BE2C (cell line): ENCODE data around the gene RELT.

ENCODE experiments used
- DNase-seq: peaks from one replicate; pipeline ENCODE4 v3.0.0-alpha.2; 2020
- H3K27me3 ChIP-seq: fragments of 250-450 bp; sonication (Bioruptor Pico); 2 replicates; pipeline ENCODE4 v1.5.1; 2020; ENCODE audit warnings: mild to moderate bottlenecking
- H3K36me3 ChIP-seq: fragments of 250-450 bp; sonication (Bioruptor Pico); 2 replicates; pipeline ENCODE4 v1.5.1; 2020; ENCODE audit warnings: mild to moderate bottlenecking
- H3K4me1 ChIP-seq: fragments of 250-450 bp; sonication (Bioruptor Pico); 2 replicates; pipeline ENCODE4 v1.5.1; 2020
- H3K4me3 ChIP-seq: 2 replicates; pipeline ENCODE4 v1.5.1; 2011; ENCODE audit warnings: low read depth, low read length
- H3K9me3 ChIP-seq: fragments of 250-450 bp; sonication (Bioruptor Pico); 2 replicates; pipeline ENCODE4 v1.5.1; 2020
- TF ChIP-seq, protein P1 (sequence below): IDR thresholded peaks from 2 replicates; pipeline ENCODE4 v1.5.1; 2012; ENCODE audit warnings: mild to moderate bottlenecking, low read depth, low read length

The RELT gene

DNA sequence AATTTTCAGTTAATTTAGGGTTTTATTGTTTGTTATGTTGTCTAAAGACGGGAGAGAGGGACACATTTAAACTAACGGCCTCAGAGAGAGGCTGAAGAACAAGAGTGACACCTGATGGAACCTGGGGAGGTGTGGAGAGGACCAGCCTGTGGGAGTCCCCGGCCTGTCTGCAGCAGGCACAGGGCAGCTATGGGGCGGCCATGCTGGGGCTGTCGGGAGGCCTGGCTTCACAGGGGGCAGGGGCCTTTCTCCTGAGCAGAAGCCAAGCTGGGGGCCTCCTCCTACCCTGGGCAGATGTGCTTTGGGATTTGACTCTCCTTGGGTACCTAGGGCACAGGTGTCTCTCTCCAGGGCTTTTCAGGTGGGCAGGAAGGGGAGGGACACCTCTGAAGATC, 21.9 kb downstream of the RELT start:
- TF ChIP-seq, protein P1, sequence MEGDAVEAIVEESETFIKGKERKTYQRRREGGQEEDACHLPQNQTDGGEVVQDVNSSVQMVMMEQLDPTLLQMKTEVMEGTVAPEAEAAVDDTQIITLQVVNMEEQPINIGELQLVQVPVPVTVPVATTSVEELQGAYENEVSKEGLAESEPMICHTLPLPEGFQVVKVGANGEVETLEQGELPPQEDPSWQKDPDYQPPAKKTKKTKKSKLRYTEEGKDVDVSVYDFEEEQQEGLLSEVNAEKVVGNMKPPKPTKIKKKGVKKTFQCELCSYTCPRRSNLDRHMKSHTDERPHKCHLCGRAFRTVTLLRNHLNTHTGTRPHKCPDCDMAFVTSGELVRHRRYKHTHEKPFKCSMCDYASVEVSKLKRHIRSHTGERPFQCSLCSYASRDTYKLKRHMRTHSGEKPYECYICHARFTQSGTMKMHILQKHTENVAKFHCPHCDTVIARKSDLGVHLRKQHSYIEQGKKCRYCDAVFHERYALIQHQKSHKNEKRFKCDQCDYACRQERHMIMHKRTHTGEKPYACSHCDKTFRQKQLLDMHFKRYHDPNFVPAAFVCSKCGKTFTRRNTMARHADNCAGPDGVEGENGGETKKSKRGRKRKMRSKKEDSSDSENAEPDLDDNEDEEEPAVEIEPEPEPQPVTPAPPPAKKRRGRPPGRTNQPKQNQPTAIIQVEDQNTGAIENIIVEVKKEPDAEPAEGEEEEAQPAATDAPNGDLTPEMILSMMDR = no peak
- no peak for DNase-seq
- Histone ChIP-seq H3K4me1 (no peaks in the 10 kb centered on the region), H3K36me3 (no peaks in the 10 kb centered on the region), H3K9me3 (no peaks in the 10 kb centered on the region), H3K27me3 (no peaks in the 10 kb centered on the region), H3K4me3 (no peak overlapping the region)

DNA sequence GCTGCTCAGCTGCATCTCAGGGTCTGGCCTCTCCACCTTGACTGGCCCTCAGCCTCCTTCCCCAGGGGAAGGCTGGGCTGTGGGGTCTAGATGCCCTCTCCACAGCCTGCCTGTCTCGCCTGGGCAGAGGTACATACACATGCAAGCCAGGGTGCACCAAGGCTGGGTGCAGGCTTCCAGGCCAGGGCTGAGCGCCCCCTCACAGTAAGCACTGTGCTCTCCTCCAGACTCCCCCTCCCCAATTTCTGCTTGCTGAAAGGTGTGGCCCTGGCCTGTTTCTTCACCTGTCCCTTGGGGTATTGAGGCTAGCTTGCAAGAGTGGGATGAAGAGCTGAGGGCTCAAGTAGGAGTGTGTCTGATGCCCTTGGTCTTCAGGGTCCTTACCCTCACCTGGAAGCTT, 22.5 kb downstream of the RELT start:
- Histone ChIP-seq H3K36me3 (no peaks in the 10 kb centered on the region), H3K4me3 (no peak overlapping the region), H3K9me3 (no peaks in the 10 kb centered on the region), H3K4me1 (no peaks in the 10 kb centered on the region), H3K27me3 (no peaks in the 10 kb centered on the region)
- TF ChIP-seq, protein P1 = no peak
- no peak for DNase-seq

DNA sequence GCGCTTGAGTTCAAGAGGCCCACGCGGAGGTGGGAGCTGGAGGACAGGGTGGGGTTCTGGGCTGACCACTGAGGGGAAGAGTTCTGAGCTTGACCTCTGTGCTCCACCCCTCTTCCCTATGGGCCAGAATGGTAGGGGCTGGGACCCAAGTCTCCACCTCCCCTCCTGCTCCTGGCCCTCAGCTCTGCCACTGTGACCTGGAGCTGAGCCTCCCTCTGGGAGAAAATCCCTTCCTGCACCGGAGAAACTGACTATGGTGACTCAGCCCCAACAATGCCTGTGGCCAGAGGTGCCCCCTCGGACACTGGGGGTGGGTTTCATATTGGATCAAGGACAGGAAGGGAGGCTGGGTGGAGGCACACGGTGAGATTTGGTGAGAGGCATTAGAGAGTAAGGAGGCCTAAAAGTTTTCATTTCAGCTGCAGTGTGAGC, 23.0 kb downstream of the RELT start:
- Histone ChIP-seq H3K4me3 (no peak overlapping the region), H3K9me3 (no peaks in the 10 kb centered on the region), H3K27me3 (no peaks in the 10 kb centered on the region), H3K36me3 (no peaks in the 10 kb centered on the region), H3K4me1 (no peaks in the 10 kb centered on the region)
- DNase-seq = no peak
- TF ChIP-seq, protein P1 = no peak

DNA sequence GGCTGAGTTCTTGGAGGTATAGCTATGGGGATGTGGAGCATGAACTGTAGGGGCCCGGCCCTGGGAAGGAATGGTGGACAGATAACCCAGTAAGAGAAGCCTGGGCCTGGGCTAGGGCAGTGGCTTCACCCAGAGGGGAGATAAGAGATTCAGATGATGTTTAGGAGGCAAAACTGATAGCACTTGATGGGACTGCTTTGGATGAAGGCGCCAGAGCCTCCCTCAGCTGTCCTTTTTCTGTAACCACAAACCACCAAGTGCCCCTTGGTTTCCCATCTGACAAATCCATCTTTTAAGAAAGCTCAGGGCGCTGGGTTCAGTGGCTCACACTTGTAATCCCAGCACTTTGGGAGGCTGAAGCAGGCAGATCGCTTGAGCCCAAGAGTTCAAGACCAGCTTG, 23.4 kb downstream of the RELT start:
- Histone ChIP-seq H3K27me3 (no peaks in the 10 kb centered on the region), H3K9me3 (no peaks in the 10 kb centered on the region), H3K36me3 (no peaks in the 10 kb centered on the region), H3K4me3 (no peak overlapping the region), H3K4me1 (no peaks in the 10 kb centered on the region)
- no peak for DNase-seq
- TF ChIP-seq, protein P1 = no peak

DNA sequence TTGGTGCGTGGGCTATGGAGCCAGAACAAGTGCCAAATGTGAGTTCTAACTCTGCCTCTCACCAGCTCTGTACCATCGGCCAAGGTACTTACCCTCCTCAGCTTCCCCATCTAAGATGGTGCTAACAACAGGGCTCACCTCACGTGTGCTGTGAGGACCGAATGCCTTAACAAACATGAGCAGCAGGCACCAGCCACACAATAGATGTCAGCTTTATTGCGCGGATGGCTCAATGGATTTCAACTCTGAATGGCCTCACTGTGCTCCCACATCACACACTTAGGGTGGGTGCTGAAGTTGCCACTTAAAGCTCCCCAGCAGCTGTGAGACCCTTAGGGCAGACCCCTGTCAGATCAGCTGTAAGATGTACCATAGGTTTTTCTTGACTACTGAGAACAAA, 24.1 kb downstream of the RELT start:
- no peaks in the 10 kb centered on the region for H3K9me3 ChIP-seq
- H3K4me1 ChIP-seq = no peaks in the 10 kb centered on the region
- H3K27me3 ChIP-seq = no peaks in the 10 kb centered on the region
- TF ChIP-seq, protein P1 = no peak
- no peaks in the 10 kb centered on the region for H3K36me3 ChIP-seq
- no peak overlapping the region for H3K4me3 ChIP-seq
- no peak for DNase-seq

DNA sequence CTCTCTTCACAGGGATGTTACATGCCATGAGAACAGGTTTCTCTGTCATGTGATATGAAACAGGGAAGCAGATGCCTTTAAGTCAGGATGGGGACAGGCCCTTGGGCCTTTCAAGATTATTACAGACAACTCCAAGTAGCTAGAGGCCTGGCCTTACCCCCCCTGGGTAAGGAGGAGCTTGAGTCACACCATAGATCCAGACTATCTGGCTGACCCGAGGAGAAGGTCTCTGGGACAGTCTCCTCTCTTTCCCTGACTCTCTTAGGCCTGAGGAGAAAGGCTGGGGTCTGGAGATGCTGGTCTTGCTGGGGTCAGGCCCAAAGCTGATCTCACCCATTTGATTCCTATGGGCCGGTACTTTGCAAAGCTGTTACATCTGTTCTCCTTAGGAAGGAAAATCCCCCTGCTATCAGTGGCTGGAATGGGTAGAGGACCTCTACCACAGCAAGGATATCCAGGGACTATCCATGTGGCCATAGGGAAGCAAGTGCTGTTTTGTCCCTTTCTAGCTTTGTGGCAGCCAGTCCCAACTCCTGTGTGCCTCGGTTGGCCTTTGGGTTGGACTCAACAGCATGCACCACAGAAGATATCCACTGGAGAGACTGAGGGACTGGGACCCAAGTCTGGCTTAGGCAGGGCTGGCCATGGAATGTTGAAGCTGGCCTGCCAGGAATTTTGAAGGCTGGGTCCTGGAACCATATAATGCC, 25.2 kb downstream of the RELT start:
- Histone ChIP-seq H3K4me3 (no peak overlapping the region), H3K4me1 (no peaks in the 10 kb centered on the region), H3K36me3 (no peaks in the 10 kb centered on the region), H3K27me3 (no peaks in the 10 kb centered on the region), H3K9me3 (no peaks in the 10 kb centered on the region)
- no peak for DNase-seq
- TF ChIP-seq, protein P1 = no peak
